Erythroblast (primary cell): ENCODE data around the gene TBC1D2B.
"Not testable (repeated sequence)": the region's sequence is repeated elsewhere in the genome, so short reads cannot be mapped to it uniquely, and the experiment has no call there.

Source experiments
- DNase-seq, 2 experiments: peaks; one replicate each; lab custom pipeline; 2025; lab: John Stamatoyannopoulos, UW
- GATA1 ChIP-seq: IDR thresholded peaks from 2 replicates; pipeline ENCODE4 v1.6.1; 2011; ENCODE audit warnings: low read depth, mild to moderate bottlenecking, control low read depth, low read length, moderate library complexity
- POLR2A ChIP-seq: IDR thresholded peaks from 2 replicates; pipeline ENCODE4 v1.6.1; 2011; ENCODE audit warnings: mild to moderate bottlenecking, low read length

TBC1D2B gene

DNA sequence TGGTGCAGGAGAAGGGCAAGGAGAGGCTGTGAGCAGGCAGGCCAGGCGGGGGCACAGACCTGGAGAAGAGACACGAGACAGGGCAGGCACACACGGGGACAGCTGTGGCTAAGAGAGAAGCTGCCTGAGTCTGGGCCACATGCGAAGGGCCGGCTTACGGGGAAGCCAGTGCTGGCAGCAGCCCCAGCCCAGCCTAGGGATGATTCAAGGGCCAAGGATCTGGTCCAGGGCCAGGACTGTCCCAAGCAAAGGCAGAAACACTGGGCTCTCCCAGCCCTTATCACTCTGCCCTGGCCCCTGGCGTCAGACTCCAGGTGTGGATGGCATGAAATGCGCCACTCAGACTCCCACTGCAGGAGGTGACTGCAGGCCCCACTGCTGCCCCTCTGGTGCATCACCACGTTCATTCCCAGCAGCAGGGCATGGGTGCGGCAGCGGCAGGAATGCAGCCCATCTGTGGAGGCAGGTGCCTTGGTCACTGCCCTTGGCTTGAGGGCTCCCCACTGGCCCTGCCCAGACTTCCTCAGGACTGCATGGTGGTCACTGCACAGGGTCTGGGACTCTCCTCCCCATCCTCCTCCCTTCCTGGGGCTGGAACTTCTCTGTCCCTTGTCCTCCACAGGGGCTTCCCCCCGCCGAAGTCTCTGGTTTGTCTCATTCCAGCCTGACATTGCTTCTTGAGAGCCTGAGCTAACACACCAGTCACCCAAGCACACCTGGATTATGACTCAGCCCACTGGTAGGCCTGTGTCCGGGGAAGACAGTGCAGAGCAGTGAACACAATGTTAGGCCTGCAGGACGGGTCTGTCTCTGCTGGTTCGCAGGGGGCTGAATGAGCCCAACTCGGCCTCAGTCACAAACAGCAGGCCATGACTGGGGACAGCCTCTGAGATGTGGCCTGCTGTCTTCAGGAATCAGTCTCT, 69.3 kb downstream of the TBC1D2B start:
- no peak for DNase-seq
- TF ChIP-seq GATA1 (no peak), POLR2A (no peak)

DNA sequence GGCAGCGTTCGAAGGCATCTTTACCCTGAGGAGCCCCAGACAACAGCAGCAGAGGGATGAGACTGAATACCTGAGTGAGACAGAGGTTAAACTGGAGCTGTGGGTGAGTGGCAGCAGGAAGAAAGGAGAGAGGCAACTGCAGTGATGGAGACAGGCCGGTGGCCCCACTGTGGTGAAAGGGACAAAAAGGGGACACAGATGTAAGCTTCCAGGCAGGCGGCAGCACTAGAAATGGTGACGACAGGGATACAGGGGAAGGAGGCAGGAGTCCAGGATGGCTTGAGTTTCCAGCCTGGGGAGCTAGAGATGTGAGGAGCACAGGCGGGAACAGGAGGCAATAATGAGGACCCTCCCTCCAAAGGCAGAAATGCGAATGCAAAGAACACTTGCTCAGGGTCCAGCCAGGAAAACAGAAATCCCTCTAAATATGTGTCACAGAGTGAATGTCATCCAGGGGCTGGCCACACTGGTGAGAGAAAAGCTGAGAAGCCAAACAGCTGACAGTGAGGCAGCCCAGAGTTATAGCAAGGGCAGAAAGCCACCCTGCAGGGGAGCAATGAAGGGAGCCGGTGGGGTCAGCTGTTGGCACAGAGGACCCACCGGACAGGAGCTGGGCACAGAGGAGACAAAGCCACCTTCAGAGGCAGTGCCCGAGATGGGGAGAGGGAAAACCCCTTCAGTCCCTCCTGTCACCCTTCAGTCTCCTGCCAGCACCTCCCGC, 70.1 kb downstream of the TBC1D2B start:
- TF ChIP-seq GATA1: no peak
- no peak for TF ChIP-seq POLR2A
- DNase-seq: no peak

DNA sequence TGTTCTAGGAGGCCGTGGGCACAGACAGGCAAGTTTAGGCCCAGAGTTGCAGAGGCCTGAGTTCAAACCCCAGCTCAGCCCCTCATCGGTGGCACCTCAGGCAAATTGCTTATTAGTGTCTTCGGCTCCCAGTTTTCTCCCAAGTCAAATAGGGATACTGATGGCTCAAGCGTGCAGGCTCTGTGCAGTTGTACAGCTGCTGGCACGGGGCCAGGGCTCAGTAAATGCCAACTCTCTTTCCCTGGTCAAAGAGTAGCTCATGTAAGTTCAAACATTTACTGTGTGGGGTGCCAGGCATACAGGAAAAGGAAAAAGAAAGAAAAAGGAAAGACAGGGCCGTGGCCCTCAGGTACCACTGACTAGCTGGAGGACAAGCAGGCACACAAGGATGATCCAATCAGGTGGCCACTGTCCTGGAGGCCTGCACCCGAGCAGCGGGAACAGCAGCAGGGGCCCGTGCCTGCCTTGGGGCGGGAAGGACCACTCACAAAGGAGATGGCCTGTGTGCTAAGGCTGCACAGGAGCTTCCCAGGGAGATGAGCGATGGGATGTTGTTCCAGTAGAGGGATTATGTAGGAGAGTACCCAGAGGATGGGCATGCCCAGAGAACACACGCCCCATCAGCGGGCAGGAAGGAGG, 70.8 kb downstream of the TBC1D2B start:
- TF ChIP-seq GATA1: no peak
- TF ChIP-seq POLR2A: no peak
- no peak for DNase-seq

DNA sequence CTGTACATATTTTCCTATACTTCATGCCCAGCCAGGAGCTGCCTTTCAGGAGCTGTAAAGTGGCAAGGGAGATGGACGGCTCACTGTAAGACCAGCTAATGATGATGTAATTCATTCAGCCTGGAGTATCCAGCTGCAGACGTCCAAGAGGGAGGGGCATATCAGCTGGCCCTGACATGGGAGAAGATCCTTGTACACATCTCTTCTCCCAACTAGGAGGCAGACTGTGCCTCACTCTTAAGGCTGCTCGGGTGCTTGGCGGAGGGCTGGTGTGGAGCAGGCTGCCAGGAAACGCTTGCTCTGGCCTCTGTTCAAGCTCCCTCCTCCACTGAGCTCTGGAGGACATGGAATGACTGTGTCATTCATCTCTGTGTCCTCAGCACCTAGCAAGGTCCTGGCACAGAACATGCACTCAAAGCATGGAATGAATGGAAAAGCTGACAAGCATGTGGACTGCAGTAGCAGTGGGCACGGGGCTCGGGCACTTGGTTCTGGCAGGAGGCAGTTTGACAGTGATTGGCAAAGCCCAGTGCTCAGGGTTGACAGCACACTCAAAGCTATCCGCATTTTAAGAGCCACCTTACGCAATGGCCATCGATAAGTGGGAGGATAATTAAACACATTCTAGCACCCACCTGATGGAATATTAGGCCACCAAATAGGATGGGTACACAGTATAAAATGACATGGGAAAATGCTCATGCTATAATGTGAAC, 72.4 kb downstream of the TBC1D2B start:
- DNase-seq: no peak
- TF ChIP-seq POLR2A (no peak), GATA1 (no peak)

DNA sequence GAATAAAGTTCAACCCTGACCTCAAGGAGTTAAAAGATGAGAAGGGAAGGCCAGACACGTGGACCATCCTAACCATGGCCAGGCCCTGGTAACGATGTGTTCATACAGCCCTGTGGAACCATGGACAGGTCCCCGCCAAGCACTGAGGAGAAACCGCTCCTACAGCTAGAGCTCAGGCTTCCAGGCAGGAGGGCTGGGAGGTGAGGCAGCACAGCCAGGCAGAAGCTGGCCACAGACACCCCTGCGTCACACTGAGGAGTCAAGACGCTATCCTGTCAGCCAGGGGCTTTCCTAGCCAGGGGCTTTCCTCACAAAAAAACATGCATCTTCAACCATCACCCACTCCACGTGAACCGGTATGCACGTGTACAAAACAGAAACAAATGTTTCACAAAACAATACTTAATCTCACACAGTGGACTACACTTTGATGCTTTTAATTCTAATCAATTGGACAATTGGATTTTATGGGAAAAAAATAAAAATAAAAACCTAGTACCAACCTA, 73.2 kb downstream of the TBC1D2B start:
- no peak for DNase-seq
- no peak for TF ChIP-seq GATA1
- TF ChIP-seq POLR2A: no peak

DNA sequence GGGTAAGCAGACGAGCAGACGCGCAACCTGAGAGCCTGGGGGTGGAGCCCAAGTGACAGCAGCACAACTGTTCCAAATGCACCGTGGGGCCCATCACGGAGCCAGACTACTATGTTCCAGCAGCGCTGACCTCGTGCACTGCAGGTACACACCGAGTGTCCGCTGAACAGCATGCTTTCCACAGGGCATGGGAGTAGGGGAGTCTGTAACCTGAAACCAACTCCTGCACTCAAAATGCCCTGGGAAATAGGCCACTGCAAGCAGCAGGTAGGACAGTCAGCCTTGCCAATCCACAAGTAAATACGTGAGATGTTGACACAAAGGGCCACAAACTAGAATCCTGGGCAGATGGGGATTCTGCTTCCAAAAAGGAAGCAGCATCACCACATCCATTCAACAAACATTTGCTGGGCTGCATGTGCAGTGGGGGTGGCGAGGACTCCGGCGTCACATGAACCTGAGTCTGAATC, 73.9 kb downstream of the TBC1D2B start:
- no peak for DNase-seq
- TF ChIP-seq POLR2A (no peak), GATA1 (no peak)

DNA sequence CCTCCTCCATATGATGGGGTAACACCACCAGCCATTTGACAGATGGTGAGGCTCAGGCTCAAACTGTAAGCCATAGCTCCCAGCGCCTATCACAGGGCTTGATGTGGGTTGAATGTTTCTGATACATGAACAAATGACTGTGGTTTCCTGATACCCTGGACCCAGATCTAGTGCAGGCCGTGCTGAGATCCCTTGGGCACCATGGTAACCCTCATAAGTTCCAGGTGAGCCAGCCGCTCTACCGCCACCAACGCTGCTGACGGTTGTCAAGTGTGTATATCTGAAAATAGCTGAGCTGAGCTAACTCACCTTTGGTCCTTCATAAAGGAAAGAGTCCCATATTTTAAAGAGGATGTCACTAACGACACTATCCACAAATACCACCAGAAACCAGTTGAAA, 74.5 kb downstream of the TBC1D2B start:
- TF ChIP-seq POLR2A: no peak
- no peak for TF ChIP-seq GATA1

DNA sequence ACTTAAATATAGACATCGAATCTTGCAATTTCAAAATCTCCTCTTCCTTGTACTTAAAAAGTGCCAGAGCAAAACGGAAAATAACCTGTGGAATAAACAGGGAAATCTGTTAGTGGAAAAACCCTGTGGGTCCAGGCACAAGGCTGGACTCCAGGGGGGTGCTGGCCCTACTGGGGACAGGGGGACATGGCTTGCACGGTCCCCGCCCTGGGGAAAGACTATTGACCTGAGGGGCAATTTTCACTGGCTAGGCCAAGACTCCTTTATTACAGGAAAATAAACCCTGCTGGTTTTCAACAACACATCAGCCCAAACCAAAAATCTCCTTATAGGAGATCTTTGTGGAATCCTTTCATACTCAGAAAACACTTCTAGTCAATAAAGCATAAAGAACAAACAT, 75.9 kb downstream of the TBC1D2B start:
- TF ChIP-seq GATA1: no peak
- TF ChIP-seq POLR2A: no peak
- no peak for DNase-seq

More for the DNA sequence above, 74.5 kb downstream of the TBC1D2B start:
- DNase-seq: no peak

DNA sequence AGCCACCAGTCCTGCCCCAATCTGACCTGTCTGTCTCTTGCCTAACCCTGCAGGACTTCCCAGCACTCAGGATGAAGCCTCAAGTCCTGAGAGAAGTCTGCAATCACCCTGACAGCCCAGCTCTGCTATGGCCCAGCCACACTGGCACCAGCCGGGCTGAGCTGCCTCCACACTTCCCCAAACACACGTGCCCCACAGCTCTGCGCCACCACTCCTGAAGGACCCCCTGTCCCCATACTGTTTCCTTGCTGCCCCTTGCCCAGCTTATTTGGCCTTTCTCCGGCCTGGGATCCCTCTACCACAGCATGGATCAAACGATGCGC, 76.6 kb downstream of the TBC1D2B start:
- TF ChIP-seq GATA1 (no peak), POLR2A (no peak)
- no peak for DNase-seq

DNA sequence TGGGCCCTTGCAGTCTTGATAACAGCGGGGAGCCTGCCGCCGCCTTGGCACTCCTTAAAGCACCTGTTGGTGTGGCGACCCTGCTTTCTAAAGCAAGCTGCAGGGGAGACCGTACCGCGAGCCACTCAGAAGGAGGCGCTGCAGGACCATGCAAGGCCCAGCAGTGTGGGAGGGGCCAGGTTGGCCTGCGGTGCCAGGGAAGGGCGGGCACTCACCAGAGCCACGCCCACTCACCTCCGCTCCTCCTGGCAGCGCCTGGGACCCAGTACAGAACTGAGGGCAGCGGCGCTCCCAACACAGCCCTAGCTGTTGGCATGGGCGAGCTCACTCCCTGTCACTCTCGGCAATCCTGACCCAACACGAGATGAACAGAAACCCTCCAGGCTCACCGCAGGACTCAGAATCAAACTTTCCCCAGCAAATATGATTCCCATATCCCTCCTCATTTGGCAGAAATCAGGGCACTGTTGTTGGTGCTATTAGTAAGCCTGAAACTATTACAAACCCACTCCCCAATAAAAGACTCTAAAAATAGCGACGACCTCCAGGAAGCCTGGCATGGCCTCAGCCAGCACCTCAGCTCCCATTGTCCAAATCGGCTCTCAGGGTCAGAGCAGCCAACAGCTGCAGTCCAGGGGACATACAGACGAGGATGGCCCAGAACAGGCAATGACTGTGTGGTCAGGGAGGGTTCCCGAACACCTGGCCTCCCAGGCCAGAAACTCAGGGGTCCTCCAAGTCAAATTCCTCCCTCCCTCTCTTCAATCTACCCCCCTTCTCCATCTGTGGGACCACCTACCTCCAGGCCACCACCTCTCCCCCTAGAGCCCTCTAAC, 77.2 kb downstream of the TBC1D2B start:
- DNase-seq: peak; percentile 76 to 79

DNA sequence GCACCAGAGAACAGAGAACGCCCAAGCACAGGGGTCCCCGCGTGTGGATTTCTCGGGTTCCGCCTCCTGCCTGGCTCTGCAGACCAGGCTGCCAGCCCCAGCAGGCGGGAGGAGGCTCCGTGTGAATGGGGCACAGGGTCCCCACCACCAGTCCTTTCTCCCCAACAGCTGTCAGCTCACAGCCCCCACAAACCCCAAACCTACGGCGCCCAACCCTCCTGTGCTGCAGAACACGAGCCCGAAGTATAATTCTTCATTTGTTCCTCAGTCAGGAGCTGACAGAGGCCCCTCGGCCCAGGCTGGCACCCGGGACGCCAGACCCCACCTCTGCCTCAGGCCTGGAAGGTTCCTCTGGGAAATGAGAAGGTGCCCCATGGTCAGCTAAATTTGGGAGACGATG, 78.0 kb downstream of the TBC1D2B start:
- TF ChIP-seq GATA1 (no peak), POLR2A (no peak)
- no peak for DNase-seq

More for the DNA sequence above, 77.2 kb downstream of the TBC1D2B start:
- no peak for TF ChIP-seq GATA1
- no peak for TF ChIP-seq POLR2A

DNA sequence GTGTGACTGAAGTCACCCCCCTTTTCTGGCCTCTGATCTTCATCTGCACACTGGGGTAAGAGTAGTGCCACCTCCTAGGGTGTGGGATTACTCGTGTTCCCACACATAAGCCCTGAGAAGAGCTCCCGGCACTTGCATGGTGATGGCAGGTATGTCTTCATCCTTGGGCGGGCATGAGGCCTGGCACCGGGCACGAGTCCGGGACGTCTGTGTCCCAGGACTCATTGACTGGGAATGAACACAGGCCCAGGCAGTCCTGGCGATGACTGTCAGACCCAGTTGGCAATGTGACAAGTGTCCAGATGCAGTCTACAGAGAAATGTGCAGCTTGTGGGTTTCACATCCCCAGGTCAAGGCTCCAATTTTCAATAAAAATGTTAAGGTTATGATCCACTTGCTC, 78.9 kb downstream of the TBC1D2B start:
- no peak for TF ChIP-seq POLR2A
- no peak for DNase-seq

DNA sequence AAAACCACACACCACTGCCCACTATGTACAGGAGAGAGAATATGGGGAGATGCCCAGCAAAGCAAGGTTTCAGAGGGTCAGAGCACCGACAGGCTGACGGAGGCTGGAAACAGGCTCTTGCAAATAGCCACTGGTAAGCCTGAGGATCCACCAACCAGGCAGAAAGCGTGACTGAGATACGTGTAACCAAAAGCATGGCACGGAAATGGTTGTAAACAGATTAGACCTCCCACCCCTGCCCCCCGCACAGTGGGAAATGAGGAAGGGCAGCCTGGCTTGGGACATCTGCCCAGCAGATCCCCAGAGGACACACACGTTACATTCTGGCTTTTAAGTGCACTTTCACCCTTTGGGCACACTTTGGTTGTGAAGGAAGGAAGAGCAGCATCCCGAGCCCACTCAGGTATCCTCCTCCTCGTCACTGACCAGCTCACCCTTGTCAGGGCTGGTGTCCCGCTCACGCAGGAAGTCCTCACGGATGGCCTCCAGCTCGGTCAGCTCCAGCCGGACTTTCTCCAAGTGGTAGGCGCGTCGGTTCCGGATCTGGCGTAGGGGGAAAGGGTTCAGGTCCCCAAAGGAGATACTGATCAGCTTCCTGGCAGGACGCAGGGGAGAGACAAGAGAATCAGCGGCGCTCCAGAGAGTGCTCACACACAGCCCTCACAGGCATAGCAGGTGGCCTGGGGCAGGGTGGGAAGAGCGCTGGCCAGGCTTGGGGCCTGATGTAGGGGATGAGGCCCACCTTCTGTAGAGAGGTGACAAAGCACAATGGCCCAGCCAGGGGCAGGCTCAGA, 79.6 kb downstream of the TBC1D2B start:
- DNase-seq: not testable (repeated sequence)

DNA sequence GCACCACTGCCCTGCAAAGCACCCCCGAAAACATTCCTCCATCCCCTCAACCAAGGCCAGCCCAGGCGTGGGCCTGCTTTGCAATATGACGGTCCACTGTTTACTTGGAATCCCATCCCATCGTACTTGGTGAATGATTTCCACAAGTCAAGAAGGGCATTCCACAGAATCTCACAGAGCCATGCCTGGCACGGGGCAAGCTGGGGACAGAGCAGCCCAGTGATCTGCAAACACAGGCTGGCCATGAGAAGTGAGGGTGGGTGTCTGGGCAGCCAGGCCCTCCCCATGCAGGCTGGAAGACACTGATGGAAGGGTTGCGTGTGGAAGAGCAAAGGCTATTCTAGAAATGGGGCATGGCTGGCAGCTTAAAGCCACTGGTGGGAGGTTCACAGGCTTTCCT, 80.3 kb downstream of the TBC1D2B start:
- DNase-seq: not testable (repeated sequence)

DNA sequence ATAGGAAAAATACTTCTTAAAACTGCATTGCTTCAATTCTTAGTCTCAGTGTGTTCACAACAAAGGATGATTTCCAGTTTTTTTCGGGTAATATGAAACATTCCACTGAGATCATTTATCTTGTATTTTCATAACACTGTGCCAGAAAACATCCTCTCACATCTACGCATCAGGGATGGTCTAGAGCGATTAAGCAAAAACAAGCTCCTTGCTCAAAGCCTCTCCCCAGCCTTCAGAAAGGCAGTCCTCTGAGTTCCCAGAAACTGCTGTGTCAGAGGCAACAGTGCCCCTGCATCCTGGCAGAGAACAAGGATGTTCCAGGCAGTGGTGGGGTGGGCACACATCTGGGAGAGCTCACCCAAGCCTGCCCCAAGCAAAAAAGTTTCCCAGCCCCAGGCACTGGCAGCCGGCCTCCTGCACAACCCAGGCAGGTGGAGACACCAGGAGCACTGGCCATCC, 80.8 kb downstream of the TBC1D2B start:
- not testable (repeated sequence) for DNase-seq

DNA sequence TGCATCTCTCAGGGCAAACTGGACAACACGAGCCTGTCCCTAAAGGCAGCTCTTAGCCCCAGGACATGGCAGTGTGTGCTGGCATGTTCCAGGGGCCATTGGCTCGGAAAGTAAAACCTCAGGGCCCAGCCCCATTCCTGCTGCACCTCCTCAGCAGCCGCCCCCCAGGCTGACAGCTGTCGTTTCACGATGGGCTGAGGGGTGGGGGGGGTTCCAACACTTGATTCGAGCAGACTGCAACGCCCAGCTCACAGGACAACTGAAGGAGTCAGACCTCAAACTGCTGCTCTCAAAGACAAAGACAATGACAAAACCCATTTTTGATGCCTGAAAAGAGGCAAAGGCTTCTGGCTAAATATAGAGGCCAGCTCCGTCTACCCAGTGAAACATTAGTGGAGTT, 81.3 kb downstream of the TBC1D2B start:
- not testable (repeated sequence) for DNase-seq

DNA sequence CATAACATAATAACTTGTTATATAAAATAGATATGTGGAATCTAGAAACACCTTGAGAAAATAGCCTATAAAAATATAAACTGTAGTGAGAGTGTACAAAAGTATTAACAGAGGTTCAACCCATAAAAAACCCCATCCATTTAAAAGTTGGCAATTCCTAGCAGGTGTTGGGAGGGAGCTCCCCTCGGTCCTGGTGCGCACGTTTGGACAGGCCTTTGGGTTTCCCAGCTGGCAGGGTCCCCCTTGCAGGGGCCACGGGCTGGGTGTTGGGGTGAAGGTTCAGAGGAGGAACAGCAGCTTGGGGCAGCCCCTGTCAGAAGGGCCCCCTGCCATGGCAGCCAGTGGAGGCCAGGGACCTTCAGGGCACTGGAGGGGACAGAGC, 82.0 kb downstream of the TBC1D2B start:
- not testable (repeated sequence) for DNase-seq
